Superior temporal gyrus (tissue), 1 donor: ENCODE measurements around the gene SPOCK1.

Experiments
- DNase-seq: peaks from one replicate; pipeline ENCODE4 v3.0.0-alpha.2; 2016; ENCODE audit errors: extremely low spot score

The SPOCK1 gene

GRCh38 chr5:137441476-137441875, 57.6 kb downstream of the SPOCK1 start:
- no peak for DNase-seq

GRCh38 chr5:137440795-137441194, 58.3 kb downstream of the SPOCK1 start:
- DNase-seq, result no peak

GRCh38 chr5:137439645-137440044, 59.5 kb downstream of the SPOCK1 start:
- no peak for DNase-seq

GRCh38 chr5:137438932-137439331, 60.2 kb downstream of the SPOCK1 start:
- no peak for DNase-seq

DNA sequence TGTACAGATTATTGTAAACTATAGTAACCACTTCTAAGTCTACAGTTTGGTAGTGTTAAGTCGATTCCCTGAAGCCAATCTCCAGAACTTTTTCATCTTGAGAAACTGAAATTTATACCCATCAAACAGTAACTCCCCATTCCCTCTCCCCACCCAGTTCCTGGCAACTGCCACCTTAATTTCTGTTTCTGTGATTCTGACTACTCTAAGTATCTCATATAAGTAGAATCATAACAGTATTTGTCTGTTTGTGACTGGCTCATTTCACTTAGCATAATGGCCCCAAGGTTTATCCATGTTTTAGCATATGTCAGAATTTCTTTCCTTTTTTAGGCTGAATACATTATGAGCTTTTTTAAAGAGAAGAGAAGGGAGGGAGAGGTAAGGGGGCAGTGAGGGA, 61.4 kb downstream of the SPOCK1 start:
- DNase-seq, result no peak

DNA sequence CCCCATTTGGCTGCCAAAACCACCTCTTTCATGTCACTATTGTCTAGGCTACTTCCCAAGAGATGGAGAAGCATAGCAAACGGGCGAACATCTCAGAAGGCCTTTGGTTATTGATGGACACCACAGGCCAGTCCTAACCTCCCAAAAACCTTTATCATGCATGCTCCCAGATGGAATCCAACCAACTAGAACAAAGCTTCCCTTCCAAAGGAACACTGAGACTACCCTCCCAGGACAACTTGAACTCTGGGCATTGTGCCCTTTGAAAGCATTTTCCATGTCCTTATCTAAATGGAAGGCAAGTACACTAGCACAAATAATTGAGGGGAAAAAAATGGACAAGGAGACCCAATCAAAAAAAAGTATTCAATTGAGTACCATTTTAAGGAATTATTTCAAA, 65.6 kb downstream of the SPOCK1 start:
- DNase-seq, result no peak

GRCh38 chr5:137432376-137432775, 66.8 kb downstream of the SPOCK1 start:
- no peak for DNase-seq

- no peak for DNase-seq
These were observed 68.1 kb downstream of the SPOCK1 start for GRCh38 chr5:137431051-137431450.

GRCh38 chr5:137415231-137415681, 83.9 kb downstream of the SPOCK1 start:
- no peak for DNase-seq

DNA sequence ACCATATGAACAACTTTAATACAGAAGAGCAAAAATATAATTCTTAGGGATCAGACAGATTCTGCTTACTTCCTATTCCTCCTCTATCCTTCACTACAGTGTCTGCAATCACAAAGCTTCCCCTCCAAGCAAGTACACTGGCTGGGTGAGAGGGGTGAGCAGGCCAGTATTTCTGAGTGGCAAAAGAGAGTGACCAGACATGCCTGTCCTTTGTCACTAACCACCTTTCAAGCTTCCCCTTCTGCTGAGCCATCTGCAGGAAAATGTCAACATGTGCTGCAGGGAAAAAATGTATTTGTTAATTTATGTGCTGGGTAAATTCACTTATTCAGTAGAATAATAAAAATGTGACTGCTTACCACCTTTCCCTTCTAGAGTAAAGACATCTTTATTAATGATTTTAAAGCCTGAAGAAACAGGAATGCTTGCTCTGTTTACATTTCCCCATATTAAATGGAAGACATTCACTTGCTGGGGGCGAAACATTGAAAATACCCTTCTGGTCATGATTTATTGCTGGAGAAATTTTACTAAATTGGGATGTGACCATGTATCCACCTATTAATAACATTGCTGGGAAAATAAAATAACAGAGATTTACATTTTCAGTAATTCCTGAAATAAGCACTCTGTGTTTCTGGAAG, 84.9 kb downstream of the SPOCK1 start:
- DNase-seq, result no peak

- DNase-seq, result no peak
These were observed 87.0 kb downstream of the SPOCK1 start for GRCh38 chr5:137412136-137412535.

DNA sequence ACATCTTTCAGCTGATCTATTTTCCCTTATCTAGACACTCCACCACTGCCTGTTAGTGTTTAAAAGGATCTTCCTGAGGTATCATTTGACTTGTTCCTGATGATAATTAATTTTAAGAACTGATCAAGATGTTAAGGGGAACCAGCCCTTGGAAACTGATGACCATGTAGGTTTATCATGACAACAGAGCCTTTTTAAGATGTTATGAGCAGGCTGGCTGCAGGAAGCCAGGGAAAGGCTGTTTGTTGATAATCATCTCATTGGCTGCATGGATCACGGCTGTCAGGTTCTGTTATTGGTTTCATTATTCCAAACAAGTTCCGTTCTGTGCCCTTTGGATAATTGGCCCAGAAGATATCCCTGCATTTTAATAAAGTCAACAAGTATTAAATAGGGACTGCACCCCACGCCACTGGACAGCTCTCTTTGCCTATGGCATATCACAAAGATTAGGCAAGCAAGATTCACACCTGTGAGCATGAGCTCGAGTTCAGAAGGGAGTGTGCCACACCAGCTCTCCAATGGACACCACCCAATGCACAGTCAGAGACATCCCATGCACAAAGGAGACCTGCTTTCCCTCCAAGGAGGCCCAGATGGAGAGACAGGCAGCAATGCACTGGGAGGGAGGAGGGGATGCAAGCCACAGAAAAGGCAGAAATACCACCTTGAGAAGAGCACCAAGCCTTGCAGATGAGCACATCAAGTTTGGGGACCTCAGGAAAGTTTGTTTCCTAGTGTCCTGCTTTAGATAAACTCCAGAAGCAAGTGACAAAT, 88.7 kb downstream of the SPOCK1 start:
- no peak for DNase-seq

DNA sequence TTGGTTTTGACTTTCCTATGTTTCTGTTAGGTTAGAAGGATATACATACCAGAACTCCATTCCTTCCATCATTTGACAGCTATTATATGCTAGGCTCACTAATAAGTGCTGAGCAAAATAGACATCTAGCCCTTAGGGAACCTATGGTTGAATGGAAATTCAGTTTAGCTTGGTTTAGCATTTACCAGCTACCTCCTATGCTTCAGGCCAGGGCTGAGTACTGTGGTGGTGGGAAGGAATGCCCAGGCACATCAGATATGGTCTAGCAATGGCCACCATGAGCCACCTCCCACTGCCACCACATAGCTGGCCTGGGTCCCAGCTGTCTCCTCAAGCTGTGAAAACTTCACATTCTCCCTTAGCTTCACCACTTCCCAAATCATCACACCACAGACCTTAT, 89.4 kb downstream of the SPOCK1 start:
- no peak for DNase-seq

GRCh38 chr5:137407090-137407489, 92.0 kb downstream of the SPOCK1 start:
- DNase-seq, result no peak

GRCh38 chr5:137405393-137405792, 93.7 kb downstream of the SPOCK1 start:
- no peak for DNase-seq

DNA sequence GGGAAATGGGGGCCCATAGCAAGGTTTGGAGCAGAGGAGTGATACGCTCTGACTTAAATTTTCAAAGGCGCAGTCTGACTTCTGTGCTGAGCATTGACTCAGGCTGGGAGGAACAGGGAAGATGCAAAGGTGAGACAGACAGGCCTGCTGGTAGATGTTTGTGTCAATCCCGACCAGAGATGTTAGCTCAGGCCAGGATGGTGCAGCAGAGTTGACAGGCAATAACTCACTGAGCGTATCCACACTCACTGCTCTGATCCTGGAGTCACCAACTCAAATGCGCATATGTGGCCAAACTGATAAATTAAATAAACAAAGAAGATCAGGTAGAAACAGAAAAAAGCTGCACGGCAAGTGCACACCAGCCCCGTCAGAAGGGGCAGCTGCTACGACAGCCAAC, 95.3 kb downstream of the SPOCK1 start:
- DNase-seq, result no peak

- DNase-seq, result no peak
These were observed 96.5 kb downstream of the SPOCK1 start for GRCh38 chr5:137402436-137403187.

DNA sequence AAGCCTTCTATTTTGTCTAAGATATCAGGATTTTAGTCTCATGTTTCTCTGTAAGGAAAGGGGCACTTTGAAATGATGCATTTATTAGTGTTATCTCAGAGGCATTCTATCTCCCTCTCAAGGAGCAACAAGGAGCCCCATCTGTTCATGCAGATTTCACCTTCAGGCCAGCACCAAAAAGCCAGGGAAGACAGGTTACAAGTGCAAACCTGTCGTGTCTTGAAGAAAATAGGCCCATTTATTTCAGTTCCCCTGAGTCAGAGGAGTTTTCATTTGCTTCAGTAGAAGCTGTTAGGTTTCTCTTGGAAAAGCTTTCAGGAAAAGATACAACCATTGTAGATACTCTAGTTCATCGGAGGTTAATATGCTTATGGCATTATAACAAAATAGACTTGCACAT, 97.2 kb downstream of the SPOCK1 start:
- no peak for DNase-seq

DNA sequence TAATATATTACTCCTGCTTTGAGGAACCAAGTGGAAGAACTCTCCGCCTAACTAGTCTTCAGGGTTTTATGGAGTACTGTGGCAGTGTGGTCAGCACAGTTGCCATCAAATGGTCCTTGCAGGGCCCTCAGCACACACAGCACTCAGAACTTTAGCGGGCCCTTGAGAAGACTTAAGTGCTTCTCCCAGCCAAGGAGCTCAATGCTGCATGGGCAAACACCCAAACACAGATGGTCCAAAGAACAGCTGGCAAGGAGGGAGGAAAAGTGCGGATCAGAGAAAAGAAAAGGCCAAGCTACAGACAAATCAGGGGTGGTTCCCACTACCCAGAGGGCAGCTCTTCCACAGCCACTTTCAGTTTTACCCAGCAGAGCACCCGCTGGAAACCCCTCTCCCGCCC, 98.6 kb downstream of the SPOCK1 start:
- no peak for DNase-seq

DNA sequence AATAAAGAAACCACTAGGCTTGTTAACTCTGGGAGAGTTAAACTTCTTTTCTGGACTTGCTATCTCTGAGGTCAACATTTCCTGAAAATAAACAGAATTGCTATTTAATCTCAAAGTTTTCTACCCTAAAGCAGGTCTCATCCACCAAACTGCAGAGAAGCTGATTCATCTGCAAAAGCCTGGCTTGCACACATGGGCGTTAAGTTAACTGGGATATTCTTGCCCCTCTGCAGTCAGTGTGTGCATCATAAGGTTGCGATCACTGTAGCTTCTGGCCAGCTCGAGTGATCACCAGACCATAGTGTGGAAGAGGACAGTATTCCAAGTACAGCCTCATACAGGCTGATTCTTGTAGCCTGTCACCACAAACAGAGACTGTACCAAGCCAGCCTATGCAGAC, 99.2 kb downstream of the SPOCK1 start:
- DNase-seq, result no peak

DNA sequence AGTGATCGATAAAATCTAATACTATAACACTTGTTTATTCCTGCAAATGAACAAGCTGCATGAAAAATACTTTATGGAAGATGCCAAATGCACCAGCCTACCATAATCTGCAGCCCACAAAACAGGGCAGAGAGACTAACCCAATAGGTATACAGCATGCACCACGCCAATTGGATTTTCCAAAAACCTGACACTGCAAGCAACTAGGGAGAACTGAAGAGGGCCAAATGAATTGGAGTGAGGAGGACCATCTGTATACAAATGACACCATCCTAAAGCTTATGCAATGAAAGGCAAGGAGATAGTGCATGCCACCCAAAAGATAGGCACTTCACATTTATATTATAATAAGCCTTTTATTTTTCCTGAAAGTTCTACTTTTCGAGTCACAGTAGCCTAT, 100.4 kb downstream of the SPOCK1 start:
- DNase-seq, result no peak

GRCh38 chr5:137398154-137398553, 101.0 kb downstream of the SPOCK1 start:
- no peak for DNase-seq
